A673 (cell line): ENCODE data around the gene MAN1C1.

Experiments used
- EZH2 ChIP-seq: fragments of 200-600 bp; sonication (generic); IDR thresholded peaks from 2 replicates; pipeline ENCODE4 v1.6.1; 2017; ENCODE audit warnings: borderline replicate concordance, low read depth, mild to moderate bottlenecking, mixed read lengths, antibody characterized with exemption, low read length; ENCODE audit not compliant: poor library complexity, severe bottlenecking
- TF ChIP-seq, protein P1 (sequence below): fragments of 300-800, 200-600 bp; sonication (generic); conservative IDR thresholded peaks from 2 replicates; pipeline ENCODE4 v1.5.1; 2017; ENCODE audit warnings: low read depth, mild to moderate bottlenecking, antibody characterized with exemption, low read length, moderate library complexity, mixed read lengths

DNA sequence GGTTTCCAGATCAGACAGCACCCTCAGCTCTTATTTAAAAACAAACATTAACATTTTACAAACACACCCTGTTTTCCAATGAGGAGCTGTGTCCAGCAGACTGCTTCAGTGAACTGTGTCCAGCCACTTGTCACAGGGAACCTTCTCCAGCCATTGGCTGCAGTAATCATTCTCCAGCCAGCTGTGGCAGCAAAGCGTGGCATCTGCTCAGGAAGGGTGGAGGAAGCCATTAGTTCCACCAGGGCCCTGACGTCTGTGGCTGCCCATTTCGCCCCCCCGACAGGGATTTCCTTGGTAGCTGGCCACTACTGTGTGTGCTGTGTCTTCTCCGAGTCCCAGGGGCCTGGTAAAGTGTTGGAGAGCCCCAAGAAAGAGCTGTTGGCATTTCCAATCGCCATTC, 120.5 kb downstream of the MAN1C1 start:
- TF ChIP-seq, protein P1, sequence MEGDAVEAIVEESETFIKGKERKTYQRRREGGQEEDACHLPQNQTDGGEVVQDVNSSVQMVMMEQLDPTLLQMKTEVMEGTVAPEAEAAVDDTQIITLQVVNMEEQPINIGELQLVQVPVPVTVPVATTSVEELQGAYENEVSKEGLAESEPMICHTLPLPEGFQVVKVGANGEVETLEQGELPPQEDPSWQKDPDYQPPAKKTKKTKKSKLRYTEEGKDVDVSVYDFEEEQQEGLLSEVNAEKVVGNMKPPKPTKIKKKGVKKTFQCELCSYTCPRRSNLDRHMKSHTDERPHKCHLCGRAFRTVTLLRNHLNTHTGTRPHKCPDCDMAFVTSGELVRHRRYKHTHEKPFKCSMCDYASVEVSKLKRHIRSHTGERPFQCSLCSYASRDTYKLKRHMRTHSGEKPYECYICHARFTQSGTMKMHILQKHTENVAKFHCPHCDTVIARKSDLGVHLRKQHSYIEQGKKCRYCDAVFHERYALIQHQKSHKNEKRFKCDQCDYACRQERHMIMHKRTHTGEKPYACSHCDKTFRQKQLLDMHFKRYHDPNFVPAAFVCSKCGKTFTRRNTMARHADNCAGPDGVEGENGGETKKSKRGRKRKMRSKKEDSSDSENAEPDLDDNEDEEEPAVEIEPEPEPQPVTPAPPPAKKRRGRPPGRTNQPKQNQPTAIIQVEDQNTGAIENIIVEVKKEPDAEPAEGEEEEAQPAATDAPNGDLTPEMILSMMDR: no peak
- no peak for TF ChIP-seq EZH2
